ENCODE results near the gene SERINC2.
A peak's percentile ranks its signal among the peaks of the same experiment; 100 is the strongest.

SERINC2 gene

DNA sequence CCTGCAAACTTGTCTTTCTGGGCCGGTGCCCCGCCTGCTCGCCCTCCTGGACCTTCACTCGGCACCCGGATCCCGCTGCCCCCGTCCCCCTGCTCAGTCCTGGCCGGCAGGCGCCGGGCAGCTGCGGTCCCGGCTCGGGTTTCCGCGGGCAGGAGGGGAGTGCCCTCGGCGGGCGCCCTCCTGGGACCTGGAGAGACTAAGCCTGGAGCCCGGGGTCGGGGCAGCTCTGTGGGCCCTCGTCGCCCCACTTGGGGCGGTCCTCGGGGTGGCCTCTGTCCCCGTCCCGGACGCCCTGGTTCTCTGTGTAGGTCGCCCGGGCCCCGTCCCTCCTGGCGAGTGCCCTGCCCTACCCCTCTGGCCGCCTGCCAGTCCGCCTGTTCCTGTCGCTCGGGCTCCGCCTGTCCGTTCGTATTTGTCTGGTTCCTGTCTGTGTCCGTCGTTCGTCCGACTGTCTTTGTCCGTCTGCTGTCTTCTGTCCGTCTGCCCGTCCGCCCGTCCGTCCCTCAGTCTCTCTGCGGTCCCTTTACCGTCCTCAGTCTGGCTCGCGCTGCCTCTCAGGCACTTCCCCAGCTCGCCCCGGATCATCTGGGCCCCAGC, 490 bp downstream of the SERINC2 start:
- no peak for DNase-seq (ENCODE audit: low read depth)
- TF ChIP-seq, protein P1, sequence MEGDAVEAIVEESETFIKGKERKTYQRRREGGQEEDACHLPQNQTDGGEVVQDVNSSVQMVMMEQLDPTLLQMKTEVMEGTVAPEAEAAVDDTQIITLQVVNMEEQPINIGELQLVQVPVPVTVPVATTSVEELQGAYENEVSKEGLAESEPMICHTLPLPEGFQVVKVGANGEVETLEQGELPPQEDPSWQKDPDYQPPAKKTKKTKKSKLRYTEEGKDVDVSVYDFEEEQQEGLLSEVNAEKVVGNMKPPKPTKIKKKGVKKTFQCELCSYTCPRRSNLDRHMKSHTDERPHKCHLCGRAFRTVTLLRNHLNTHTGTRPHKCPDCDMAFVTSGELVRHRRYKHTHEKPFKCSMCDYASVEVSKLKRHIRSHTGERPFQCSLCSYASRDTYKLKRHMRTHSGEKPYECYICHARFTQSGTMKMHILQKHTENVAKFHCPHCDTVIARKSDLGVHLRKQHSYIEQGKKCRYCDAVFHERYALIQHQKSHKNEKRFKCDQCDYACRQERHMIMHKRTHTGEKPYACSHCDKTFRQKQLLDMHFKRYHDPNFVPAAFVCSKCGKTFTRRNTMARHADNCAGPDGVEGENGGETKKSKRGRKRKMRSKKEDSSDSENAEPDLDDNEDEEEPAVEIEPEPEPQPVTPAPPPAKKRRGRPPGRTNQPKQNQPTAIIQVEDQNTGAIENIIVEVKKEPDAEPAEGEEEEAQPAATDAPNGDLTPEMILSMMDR (conservative IDR thresholded peaks at IDR 0.05; ENCODE audit: low read depth, low read length), result no peak
- H3K4me3 ChIP-seq (ENCODE audit: low read length), result peak overlapping the region; percentile 81

DNA sequence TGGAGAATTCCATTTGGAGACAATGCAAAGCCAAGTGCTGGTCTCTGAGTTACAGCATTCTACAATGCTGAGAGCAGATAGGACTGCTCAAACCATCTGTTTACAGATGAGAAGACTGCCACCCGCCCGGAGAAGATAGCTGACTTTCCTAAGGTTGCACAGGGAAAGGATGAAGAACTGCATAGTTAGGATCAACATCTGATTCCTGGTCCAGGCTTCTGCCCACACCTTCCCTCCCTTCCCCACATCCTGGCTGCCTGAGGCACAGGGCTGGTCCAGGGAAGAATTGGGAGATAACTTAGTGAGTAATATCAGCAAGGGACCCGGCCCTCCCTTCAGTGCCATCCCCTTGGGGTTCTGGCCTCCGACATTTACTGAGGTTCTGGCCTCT, 2.0 kb downstream of the SERINC2 start:
- DNase-seq (ENCODE audit: low read depth), result no peak
- no peak overlapping the region for H3K4me3 ChIP-seq (ENCODE audit: low read length)
- TF ChIP-seq, protein P1 (conservative IDR thresholded peaks at IDR 0.05; ENCODE audit: low read depth, low read length), result no peak

DNA sequence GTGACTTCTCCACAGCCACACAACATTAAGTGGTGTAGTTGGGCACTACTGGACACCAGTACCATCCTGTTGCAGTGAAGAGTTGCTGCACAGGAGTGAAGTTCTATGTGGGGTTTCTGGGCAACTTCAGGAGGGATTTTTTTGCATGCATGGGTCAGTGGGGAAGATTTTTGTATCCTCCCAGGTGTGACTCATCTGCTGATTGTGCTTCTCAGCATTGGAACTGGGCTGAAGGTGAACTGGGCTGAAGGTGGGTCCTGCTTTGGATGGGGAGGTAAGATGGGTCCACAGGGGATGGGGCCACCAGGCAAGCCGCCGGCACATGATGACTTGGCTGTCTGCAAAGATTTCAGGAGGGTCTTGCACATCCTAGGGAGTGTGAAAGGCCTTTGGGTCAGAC, 2.6 kb downstream of the SERINC2 start:
- DNase-seq (ENCODE audit: low read depth), result no peak
- H3K4me3 ChIP-seq (ENCODE audit: low read length), result no peak overlapping the region
- TF ChIP-seq, protein P1 (conservative IDR thresholded peaks at IDR 0.05; ENCODE audit: low read depth, low read length), result no peak

GRCh38 chr1:31416101-31416736, 3.2 kb downstream of the SERINC2 start:
- TF ChIP-seq, protein P1 (conservative IDR thresholded peaks at IDR 0.05; ENCODE audit: low read depth, low read length), result no peak
- H3K4me3 ChIP-seq (ENCODE audit: low read length), result no peak overlapping the region
- no peak for DNase-seq (ENCODE audit: low read depth)

- no peak overlapping the region for H3K4me3 ChIP-seq (ENCODE audit: low read length)
- no peak for DNase-seq (ENCODE audit: low read depth)
- TF ChIP-seq, protein P1 (conservative IDR thresholded peaks at IDR 0.05; ENCODE audit: low read depth, low read length), result no peak
These were observed 4.1 kb downstream of the SERINC2 start for GRCh38 chr1:31417148-31417547.

DNA sequence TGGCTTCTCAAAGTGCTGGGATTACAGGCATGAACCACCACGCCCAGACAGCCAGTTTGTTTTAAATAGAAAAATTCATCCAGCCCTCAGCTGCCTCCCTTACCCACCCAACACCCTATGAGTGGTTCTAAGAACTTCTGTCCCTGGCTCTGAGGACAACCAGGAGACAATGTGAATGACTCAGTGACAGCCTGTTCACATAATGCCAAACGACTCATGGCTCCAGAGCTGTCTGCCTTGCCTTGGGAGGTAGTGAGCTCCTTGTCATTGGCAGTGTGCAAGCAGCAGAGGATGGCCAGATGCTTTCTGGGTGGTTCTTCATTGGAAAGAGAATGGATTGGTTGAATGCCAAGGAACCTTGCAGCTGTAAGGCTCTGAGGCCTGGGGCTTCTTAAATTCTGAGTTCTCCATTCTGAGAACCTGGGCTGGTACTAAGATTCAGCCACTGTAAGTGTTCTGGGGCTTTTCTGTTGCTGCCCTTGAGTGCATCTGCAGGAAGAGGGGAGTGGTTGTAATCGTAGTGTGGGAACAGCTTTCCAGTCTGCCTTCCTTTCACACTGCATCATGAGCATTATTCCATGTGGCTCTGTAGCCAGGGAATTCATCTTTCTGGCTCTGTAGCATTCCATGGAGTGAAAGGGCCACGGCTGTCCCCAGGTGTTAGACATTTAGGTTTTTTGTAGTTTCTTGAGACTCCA, 5.8 kb downstream of the SERINC2 start:
- TF ChIP-seq, protein P1 (conservative IDR thresholded peaks at IDR 0.05; ENCODE audit: low read depth, low read length), result no peak
- H3K4me3 ChIP-seq (ENCODE audit: low read length), result no peak overlapping the region
- no peak for DNase-seq (ENCODE audit: low read depth)

- TF ChIP-seq, protein P1 (conservative IDR thresholded peaks at IDR 0.05; ENCODE audit: low read depth, low read length), result no peak
- no peak for DNase-seq (ENCODE audit: low read depth)
- H3K4me3 ChIP-seq (ENCODE audit: low read length), result no peak overlapping the region
These were observed 7.7 kb downstream of the SERINC2 start for GRCh38 chr1:31420716-31421115.
